Measurements from ENCODE around the gene EIPR1.
"Not testable (repeated sequence)": the region's sequence is repeated elsewhere in the genome, so short reads cannot be mapped to it uniquely, and the experiment has no call there.

Gene EIPR1

GRCh38 chr2:3283876-3284656 is 93.6 kb downstream of the EIPR1 start:
- DNase-seq = not testable (repeated sequence)

- no peak for DNase-seq
Observed at GRCh38 chr2:3283206-3283605, 94.4 kb downstream of the EIPR1 start.

GRCh38 chr2:3282056-3282998 is 95.3 kb downstream of the EIPR1 start:
- DNase-seq = no peak

GRCh38 chr2:3280683-3281520 is 96.7 kb downstream of the EIPR1 start:
- DNase-seq = no peak

GRCh38 chr2:3280197-3280596 is 97.4 kb downstream of the EIPR1 start:
- no peak for DNase-seq

- no peak for DNase-seq
Observed at GRCh38 chr2:3279236-3279960, 98.2 kb downstream of the EIPR1 start.

- no peak for DNase-seq
Observed at GRCh38 chr2:3278521-3279218, 98.9 kb downstream of the EIPR1 start.

GRCh38 chr2:3277748-3278520 is 99.7 kb downstream of the EIPR1 start:
- DNase-seq = no peak

GRCh38 chr2:3277050-3277747 is 100.4 kb downstream of the EIPR1 start:
- no peak for DNase-seq

- no peak for DNase-seq
Observed at GRCh38 chr2:3272761-3273160, 104.9 kb downstream of the EIPR1 start.

- DNase-seq = no peak
Observed at GRCh38 chr2:3270095-3270478, 107.5 kb downstream of the EIPR1 start.

GRCh38 chr2:3269425-3270094 is 108.1 kb downstream of the EIPR1 start:
- no peak for DNase-seq

- no peak for DNase-seq
Observed at GRCh38 chr2:3268705-3269029, 109.0 kb downstream of the EIPR1 start.

- no peak for DNase-seq
Observed at GRCh38 chr2:3267869-3268704, 109.5 kb downstream of the EIPR1 start.

- no peak for DNase-seq
Observed at GRCh38 chr2:3266925-3267867, 110.4 kb downstream of the EIPR1 start.

- no peak for DNase-seq
Observed at GRCh38 chr2:3265981-3266924, 111.4 kb downstream of the EIPR1 start.
